SJSA1 (cell line): ENCODE data around the gene PLIN4. TPM values are rescaled to one million over a fixed set of nuclear protein-coding genes. Genes with fewer than 3 reads are reported as not detected.
"Not testable (repeated sequence)": the region's sequence is repeated elsewhere in the genome, so short reads cannot be mapped to it uniquely, and the experiment has no call there.

Experiments used
- DNase-seq, 2 experiments: peaks; one replicate each; pipeline ENCODE4 v3.0.0-alpha.2; 2015 to 2020; ENCODE audit warnings: low spot score in 2 of 2, low read depth in 1 of 2
- H3K27ac ChIP-seq: fragments of 250-450 bp; sonication (Bioruptor Pico); 2 replicates; pipeline ENCODE4 v1.5.1; 2020; ENCODE audit warnings: mild to moderate bottlenecking, moderate library complexity
- H3K27me3 ChIP-seq: fragments of 250-450 bp; sonication (Bioruptor Pico); replicated peaks from 2 replicates; pipeline ENCODE4 v1.5.1; 2020; ENCODE audit warnings: mild to moderate bottlenecking, moderate library complexity
- H3K36me3 ChIP-seq: fragments of 250-450 bp; sonication (Bioruptor Pico); 2 replicates; pipeline ENCODE4 v1.5.1; 2020; ENCODE audit warnings: mild to moderate bottlenecking
- H3K4me1 ChIP-seq: fragments of 250-450 bp; sonication (Bioruptor Pico); replicated peaks from 2 replicates; pipeline ENCODE4 v1.6.1; 2021; ENCODE audit warnings: mild to moderate bottlenecking
- H3K4me3 ChIP-seq: fragments of 250-450 bp; sonication (Bioruptor Pico); 2 replicates; pipeline ENCODE4 v1.5.1; 2020; ENCODE audit warnings: mild to moderate bottlenecking
- H3K9me3 ChIP-seq: fragments of 250-450 bp; sonication (Bioruptor Pico); replicated peaks from 2 replicates; pipeline ENCODE4 v1.5.1; 2020; ENCODE audit warnings: mild to moderate bottlenecking
- total RNA-seq: library from RNA; depleted of rRNA; stranded (reverse); fragments of >200 nt; shearing (Covaris generic); gene quantifications from 2 replicates; pipeline ENCODE4 v1.2.3, GENCODE V29; 2014; rRNA removed

The PLIN4 gene
- total RNA-seq, result not detected in 2 replicates

DNA sequence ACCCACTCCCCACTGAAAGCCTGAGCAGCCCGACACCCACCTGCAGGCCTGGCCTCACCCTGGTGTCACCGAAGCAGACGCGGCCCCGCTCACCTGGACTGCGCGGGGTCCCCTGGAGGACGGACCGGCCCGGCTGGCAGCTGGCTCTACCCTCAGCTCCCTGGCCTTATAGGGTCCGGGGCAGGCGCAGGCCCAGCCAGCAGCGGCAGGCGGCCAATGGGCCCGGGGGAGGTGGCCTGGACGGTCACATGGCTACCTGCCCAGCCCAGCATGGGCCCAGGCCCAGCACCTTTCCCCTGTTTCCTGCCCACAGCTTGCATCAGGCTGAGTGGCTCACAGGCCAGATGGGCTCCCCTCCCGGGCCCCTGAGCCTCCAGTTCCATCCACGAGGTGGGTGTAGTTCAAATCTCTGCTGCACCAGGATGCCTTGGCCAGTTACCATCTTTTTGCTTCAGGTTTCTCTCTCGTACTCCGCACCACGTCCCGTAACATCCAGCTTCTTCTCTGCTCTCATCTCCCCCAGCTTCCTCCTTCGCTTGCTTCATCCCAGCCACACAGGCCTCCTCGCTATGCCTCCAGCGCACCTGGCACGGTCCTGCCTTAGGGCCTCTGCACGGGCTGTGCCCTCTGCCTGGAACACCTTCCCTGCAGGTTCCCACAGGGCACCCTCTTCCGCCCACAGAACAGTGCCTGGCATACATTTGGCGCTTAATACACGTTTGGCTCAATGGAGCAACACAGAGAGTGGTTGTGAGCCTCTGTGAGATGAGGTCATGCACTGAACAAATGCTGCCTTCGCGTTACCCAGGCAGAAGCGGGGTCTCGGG lies at the start of gene PLIN4:
Gene PLIN4, minus strand, starts transcription at position 142 of the 827 bp plus-strand sequence. CDS start 214 bp downstream, outside the sequence.
- Histone ChIP-seq H3K36me3 (no peaks in the 10 kb centered on the region), H3K4me3 (no peak within 1 kb of the TSS), H3K27ac (no peak within 1 kb of the TSS), H3K9me3 (no peaks in the 10 kb centered on the region), H3K4me1 (peaks cover 3% of the 10 kb centered on the region; the same call in 1 of the 2 replicates), H3K27me3 (peaks cover 29% of the 10 kb centered on the region)
- DNase-seq, result no peak

DNA sequence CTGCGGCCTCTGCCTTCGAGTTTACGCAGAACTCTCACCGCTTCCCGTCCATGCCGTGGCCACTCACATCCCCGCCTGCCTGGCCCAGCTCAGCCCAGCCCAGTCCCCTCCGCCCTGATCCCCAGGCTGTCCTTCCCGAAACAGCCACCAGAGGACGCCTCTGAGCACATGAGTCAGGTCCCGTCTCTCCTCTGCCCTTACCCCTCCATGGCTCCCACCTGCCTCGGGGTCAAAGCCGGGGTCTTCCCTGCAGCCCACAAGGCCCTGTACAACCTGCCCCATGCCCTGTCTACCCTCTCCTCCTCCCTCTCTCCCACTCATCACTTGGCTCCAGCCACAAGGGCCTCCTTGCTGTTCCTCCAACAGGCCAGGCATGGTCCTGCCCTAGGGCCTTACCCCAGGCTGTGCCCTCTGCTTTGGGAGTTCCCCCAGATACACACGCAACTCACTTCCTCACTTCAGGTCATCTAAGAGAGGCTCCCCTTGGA lies 49.3 kb upstream of the PLIN4 start:
- Histone ChIP-seq H3K4me3 (no peak overlapping the region), H3K27ac (no peak overlapping the region), H3K4me1 (no peaks in the 10 kb centered on the region), H3K9me3 (no peaks in the 10 kb centered on the region), H3K36me3 (no peaks in the 10 kb centered on the region), H3K27me3 (no peaks in the 10 kb centered on the region)
- peak in 1 of 2 experiments; percentile 74 for DNase-seq

DNA sequence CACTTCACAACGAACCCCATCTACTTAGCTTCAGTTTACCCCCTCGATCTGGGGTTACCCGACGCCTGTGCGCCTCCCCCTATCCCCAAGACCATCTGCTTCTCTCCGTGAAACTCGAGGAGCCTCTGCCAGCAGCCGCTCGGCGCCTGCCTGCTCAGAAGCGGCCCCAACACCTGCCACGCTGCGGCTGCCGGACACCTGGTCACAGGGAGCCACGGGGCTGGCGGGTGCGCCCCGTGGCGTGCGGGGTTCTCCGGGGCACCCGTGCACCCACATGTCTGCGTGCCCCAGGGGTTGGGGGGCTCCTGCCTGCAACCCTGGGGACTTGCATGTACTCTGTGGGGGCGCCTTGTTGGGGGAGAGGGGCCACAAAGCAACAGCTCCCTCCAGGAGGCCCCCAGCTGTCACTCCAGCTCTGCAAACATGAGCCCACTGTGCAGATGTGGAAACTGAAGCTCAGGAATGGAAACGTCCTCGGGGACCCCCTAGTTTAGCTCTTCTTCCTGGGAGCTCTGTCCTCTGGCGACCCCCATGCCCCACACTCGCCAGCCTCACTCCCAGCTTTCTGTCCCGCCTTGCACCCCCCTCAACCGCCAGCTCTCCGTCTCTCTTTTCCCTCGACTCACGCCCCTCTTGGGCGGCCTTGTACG lies 48.2 kb upstream of the PLIN4 start:
- no peak overlapping the region for H3K4me3 ChIP-seq
- no peaks in the 10 kb centered on the region for H3K27me3 ChIP-seq
- H3K36me3 ChIP-seq, result no peaks in the 10 kb centered on the region
- no peak overlapping the region for H3K27ac ChIP-seq
- H3K4me1 ChIP-seq, result no peaks in the 10 kb centered on the region
- DNase-seq, result no peak
- no peaks in the 10 kb centered on the region for H3K9me3 ChIP-seq

DNA sequence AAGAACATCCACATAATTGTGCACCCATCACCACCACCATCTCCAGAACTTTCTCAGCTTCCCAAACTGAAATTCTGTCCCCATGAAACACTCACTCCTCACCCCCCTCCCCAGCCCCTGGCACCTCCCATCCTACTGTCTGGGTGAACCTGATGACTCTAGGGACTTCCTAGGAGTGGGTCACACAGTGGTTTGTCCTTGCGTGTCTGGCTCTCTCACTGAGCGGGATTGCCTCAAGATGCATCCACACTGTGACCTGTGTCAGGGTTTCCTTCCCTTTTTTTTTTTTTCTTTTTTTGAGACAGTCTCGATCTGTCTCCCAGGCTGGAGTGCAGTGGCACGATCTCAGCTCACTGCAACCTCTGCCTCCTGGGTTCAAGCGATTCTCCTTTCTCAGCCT lies 45.3 kb upstream of the PLIN4 start:
- H3K27ac ChIP-seq, H3K4me1 ChIP-seq, H3K9me3 ChIP-seq, H3K36me3 ChIP-seq, H3K4me3 ChIP-seq, DNase-seq, H3K27me3 ChIP-seq: not testable (repeated sequence)

DNA sequence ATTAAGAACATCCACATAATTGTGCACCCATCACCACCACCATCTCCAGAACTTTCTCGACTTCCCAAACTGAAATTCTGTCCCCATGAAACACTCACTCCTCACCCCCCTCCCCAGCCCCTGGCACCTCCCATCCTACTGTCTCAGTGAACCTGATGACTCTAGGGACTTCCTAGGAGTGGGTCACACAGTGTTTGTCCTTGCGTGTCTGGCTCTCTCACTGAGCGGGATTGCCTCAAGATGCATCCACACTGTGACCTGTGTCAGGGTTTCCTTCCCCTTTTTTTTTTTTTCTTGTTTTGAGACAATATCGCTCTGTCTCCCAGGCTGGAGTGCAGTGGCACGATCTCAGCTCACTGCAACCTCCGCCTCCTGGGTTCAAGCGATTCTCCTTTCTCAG lies 43.8 kb upstream of the PLIN4 start:
- not testable (repeated sequence) for H3K36me3 ChIP-seq, H3K9me3 ChIP-seq, H3K4me3 ChIP-seq, H3K4me1 ChIP-seq, DNase-seq, H3K27me3 ChIP-seq, H3K27ac ChIP-seq

DNA sequence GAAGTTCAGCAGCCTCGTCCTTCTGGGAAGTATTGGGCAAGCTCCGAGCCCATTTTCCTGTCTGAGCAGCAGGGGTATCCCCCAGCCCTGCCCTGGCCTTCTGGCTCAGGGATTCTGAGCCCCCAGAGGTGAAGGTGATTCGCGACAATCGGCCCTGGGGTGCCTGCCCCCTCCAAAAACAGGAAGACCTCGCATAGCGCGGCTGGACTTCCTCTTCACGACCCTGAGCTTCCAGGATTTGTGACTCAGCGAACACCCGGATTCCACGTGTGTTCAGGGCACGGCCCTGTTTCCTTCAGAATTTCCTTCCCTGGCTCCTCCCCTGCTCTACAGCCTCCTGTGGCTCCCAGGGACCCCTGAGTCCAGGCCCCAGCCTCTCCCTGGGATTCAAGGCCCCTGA lies 41.3 kb upstream of the PLIN4 start, which contains the start of gene SEMA6B:
Gene SEMA6B, minus strand, starts transcription at position 116 of the 400 bp plus-strand sequence. CDS start 1,227 bp downstream, outside the sequence.
- Histone ChIP-seq H3K4me3 (no peak within 1 kb of the TSS), H3K9me3 (no peaks in the 10 kb centered on the region), H3K27me3 (no peaks in the 10 kb centered on the region; the same call in 1 of the 2 replicates), H3K27ac (no peak within 1 kb of the TSS), H3K4me1 (no peaks in the 10 kb centered on the region), H3K36me3 (no peaks in the 10 kb centered on the region)
- DNase-seq, result no peak

DNA sequence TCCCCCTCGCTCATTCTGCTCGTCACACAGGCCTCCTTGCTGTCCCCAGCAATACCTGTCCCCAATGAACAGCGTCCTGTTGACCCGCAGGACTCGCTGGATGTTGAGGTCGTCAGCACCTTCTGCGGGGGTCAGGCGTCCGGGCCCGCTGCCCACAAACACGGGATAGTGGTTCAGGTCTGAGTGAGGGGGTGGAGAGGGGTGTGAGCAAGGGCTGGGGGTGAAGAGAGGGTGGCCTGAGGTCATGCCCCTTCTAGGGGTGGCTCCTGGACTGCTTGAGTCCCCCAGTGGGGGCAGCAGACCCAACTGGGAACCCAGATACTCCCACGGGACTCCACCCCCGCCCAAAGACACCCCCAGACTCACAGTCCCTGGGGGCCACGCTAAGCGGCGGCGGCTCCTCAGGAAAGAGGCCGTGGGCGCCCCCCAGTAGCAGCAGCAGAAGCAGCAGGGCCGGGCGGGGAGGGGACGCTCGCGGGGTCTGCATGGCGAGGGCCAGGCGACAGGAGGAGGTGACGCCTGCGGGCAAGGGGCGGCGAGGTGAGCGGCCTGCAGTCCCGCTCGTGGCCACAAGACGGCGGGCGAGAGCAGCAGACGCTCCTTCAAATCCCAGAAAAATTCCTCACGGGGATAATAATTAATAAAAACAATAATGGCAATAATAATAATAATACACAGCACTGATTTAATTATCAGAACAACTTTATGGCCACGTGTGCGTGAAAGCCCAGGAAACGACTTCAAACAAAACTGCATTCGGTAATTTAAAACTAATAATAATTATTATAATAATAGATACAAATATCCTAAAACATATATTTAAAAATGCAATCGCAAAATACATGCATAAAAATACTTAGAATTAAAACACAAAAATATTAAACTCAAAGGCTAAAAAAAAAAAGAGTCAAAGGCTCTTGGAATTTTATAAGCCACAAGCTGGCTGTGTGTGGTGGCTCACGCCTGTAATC lies 40.0 kb upstream of the PLIN4 start:
- Histone ChIP-seq H3K36me3 (no peaks in the 10 kb centered on the region), H3K9me3 (no peaks in the 10 kb centered on the region), H3K27me3 (no peaks in the 10 kb centered on the region; the same call in 1 of the 2 replicates), H3K4me3 (no peak overlapping the region), H3K27ac (no peak overlapping the region), H3K4me1 (no peaks in the 10 kb centered on the region)
- no peak for DNase-seq

GRCh38 chr19:4557144-4557970 lies 39.1 kb upstream of the PLIN4 start:
- Histone ChIP-seq H3K36me3 (no peaks in the 10 kb centered on the region), H3K4me1 (no peaks in the 10 kb centered on the region), H3K27me3 (no peaks in the 10 kb centered on the region; the same call in 1 of the 2 replicates), H3K4me3 (no peak overlapping the region), H3K9me3 (no peaks in the 10 kb centered on the region), H3K27ac (no peak overlapping the region)
- no peak for DNase-seq

DNA sequence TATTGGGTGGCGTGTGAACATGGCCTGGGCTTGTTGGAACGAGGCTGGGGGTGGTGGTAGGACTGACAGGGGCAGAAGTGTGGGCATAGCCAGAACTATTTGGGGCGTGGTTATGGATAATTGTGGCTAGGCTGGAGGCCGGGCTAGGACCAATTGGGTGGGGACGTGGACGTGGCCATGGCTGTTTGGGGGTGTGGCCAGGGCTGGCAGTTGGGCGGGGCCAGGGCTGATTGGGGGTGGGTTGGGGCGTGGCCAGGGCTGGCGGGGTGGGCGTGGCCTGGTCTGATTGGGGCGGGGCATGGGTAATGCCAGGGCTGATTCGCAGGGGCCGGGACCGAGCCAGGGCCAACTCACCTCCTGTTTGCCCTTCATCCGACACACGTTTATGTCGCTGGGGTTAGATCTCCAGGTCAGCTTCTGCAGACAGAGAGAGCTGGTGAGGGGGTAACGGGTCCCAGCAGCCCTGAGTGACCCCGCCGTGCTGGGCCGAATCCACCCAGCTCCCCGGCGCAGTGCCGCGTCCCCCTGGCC lies 38.4 kb upstream of the PLIN4 start:
- H3K4me3 ChIP-seq, result no peak overlapping the region
- DNase-seq, result peak in 1 of 2 experiments; percentile 65
- H3K27me3 ChIP-seq, result no peaks in the 10 kb centered on the region; the same call in 1 of the 2 replicates
- no peaks in the 10 kb centered on the region for H3K36me3 ChIP-seq
- H3K9me3 ChIP-seq, result no peaks in the 10 kb centered on the region
- no peak overlapping the region for H3K27ac ChIP-seq
- H3K4me1 ChIP-seq, result no peaks in the 10 kb centered on the region

DNA sequence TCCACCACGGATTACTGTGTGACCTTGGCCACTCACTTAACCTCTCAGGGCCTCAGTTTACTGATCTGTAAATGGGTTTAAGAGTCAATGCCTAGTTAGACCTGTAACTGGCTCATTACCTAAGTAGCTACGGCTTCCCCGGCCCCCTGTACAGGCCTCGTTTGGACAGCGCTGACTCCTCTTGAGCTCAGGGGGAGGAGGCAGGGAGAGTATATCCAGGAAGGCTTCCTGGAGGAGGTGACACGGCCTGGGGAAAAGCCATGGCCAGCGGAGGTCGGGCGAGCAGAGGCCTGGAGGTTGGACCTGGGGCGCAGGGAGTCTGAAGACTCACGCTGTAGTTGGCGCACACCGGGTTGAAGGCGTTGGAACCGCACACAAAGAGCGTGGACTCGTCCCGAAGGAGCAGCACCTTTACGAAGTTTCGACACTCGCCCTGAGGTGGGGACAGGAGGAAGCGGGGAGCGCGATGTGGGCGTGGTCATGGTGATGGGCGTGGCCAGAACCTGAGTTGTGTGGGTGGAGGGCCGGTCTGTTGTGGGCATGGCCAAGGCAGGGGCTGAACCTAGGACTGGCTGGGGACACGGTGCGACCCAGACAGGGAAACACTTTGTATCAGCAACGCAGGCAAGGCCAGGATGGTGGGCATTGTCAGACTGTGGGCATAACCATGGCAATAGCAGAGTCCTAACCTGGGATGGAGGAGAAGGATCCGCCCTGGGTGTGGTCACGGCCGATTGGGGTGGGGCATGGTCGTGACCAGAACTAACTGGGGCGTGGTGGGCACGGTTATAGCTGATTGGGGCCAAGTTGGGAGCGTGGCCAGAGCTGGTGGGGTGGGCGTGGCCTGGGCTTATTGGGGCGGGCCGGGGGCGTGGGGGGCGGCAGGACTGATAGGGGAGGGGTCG lies 37.6 kb upstream of the PLIN4 start:
- Histone ChIP-seq H3K27ac (no peak overlapping the region), H3K9me3 (no peaks in the 10 kb centered on the region), H3K27me3 (no peaks in the 10 kb centered on the region; the same call in 1 of the 2 replicates), H3K4me3 (no peak overlapping the region), H3K4me1 (no peaks in the 10 kb centered on the region), H3K36me3 (no peaks in the 10 kb centered on the region)
- no peak for DNase-seq

GRCh38 chr19:4554717-4555116 lies 36.4 kb upstream of the PLIN4 start:
- H3K27ac ChIP-seq, result no peak overlapping the region
- no peaks in the 10 kb centered on the region for H3K4me1 ChIP-seq
- no peaks in the 10 kb centered on the region for H3K36me3 ChIP-seq
- DNase-seq, result no peak
- no peaks in the 10 kb centered on the region for H3K9me3 ChIP-seq
- H3K4me3 ChIP-seq, result no peak overlapping the region
- H3K27me3 ChIP-seq, result no peaks in the 10 kb centered on the region; the same call in 1 of the 2 replicates

GRCh38 chr19:4553775-4554174 lies 35.5 kb upstream of the PLIN4 start:
- no peak for DNase-seq
- Histone ChIP-seq H3K4me3 (no peak overlapping the region), H3K4me1 (no peaks in the 10 kb centered on the region), H3K36me3 (no peaks in the 10 kb centered on the region), H3K9me3 (no peaks in the 10 kb centered on the region), H3K27ac (no peak overlapping the region), H3K27me3 (no peaks in the 10 kb centered on the region; the same call in 1 of the 2 replicates)
